Hepatocyte (in vitro differentiated cells): ENCODE results near the gene SLC30A7.

ENCODE experiments used
- CTCF ChIP-seq: fragments of 200-600 bp; sonication (generic); IDR thresholded peaks from 2 replicates; pipeline ENCODE4 v1.5.1; 2016; ENCODE audit warnings: antibody characterized with exemption, mild to moderate bottlenecking; ENCODE audit not compliant: poor library complexity
- EZH2 ChIP-seq: fragments of 200-600 bp; sonication (generic); IDR thresholded peaks from 2 replicates; pipeline ENCODE4 v1.6.1; 2016; ENCODE audit warnings: antibody characterized with exemption, mild to moderate bottlenecking, borderline replicate concordance
- EZH2phosphoT487 ChIP-seq: fragments of 200-600 bp; sonication (generic); IDR thresholded peaks from one replicate; pipeline ENCODE4 v1.6.1; 2018; ENCODE audit warnings: antibody characterized with exemption, mild to moderate bottlenecking, low read depth, moderate library complexity; ENCODE audit not compliant: unreplicated experiment, severe bottlenecking

DNA sequence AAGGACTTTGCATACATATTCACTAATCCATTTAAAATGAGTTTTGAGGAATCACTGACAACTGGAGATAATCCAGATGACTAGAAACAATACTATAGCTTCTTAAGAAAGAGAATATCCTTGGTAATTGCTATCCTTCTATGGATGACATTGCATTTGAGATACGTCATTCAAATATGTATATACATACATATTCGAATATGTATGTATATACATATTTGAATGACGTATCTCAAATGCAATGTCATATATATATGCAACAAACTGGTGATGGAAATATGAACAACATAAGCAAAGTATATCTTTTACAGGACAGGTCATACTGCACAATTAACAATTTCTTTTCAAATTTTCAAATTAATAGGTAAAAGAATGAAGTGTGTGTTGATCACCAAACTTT, 42.9 kb upstream of the SLC30A7 start:
- TF ChIP-seq EZH2phosphoT487 (no peak), CTCF (no peak), EZH2 (no peak)
